Measurements from ENCODE around the gene CADPS.
A peak's percentile ranks its signal among the peaks of the same experiment; 100 is the strongest.

The CADPS gene

GRCh38 chr3:62873451-62873760 is 1.8 kb downstream of the CADPS start:
- DNase-seq = no peak

GRCh38 chr3:62872318-62872717 is 2.9 kb downstream of the CADPS start:
- DNase-seq = no peak

- no peak for DNase-seq
Measured at GRCh38 chr3:62870321-62870720, 4.9 kb downstream of the CADPS start.

- DNase-seq = no peak
Measured at GRCh38 chr3:62863648-62864047, 11.6 kb downstream of the CADPS start.

GRCh38 chr3:62859203-62859791 is 15.9 kb downstream of the CADPS start:
- DNase-seq = no peak

GRCh38 chr3:62845996-62846395 is 29.2 kb downstream of the CADPS start:
- no peak for DNase-seq

GRCh38 chr3:62843508-62843907 is 31.7 kb downstream of the CADPS start:
- DNase-seq = no peak

- no peak for DNase-seq
Measured at GRCh38 chr3:62839748-62840147, 35.5 kb downstream of the CADPS start.

GRCh38 chr3:62837145-62837787 is 38.0 kb downstream of the CADPS start:
- no peak for DNase-seq

GRCh38 chr3:62835554-62836236 is 39.5 kb downstream of the CADPS start:
- no peak for DNase-seq

GRCh38 chr3:62833538-62833937 is 41.7 kb downstream of the CADPS start:
- DNase-seq = no peak

GRCh38 chr3:62832553-62832952 is 42.7 kb downstream of the CADPS start:
- DNase-seq = no peak

GRCh38 chr3:62830727-62831322 is 44.4 kb downstream of the CADPS start:
- no peak for DNase-seq

- DNase-seq = no peak
Measured at GRCh38 chr3:62827550-62827949, 47.7 kb downstream of the CADPS start.

- no peak for DNase-seq
Measured at GRCh38 chr3:62824965-62825592, 50.1 kb downstream of the CADPS start.

GRCh38 chr3:62823461-62824050 is 51.7 kb downstream of the CADPS start:
- DNase-seq = no peak

GRCh38 chr3:62822905-62823304 is 52.3 kb downstream of the CADPS start:
- DNase-seq = no peak

GRCh38 chr3:62818347-62818746 is 56.9 kb downstream of the CADPS start:
- DNase-seq = no peak

GRCh38 chr3:62817678-62818077 is 57.5 kb downstream of the CADPS start:
- no peak for DNase-seq

- DNase-seq = no peak
Measured at GRCh38 chr3:62815981-62816380, 59.2 kb downstream of the CADPS start.

- no peak for DNase-seq
Measured at GRCh38 chr3:62812631-62813030, 62.6 kb downstream of the CADPS start.

- DNase-seq = no peak
Measured at GRCh38 chr3:62811119-62811518, 64.1 kb downstream of the CADPS start.

- peak; percentile 11 for DNase-seq
Measured at GRCh38 chr3:62809369-62809768, 65.8 kb downstream of the CADPS start.
